KOPT-K1 (cell line): ENCODE results near the gene SDK2.

Source experiments
- H3K27ac ChIP-seq: fragments of 200-600 bp; sonication (generic); 2 replicates; pipeline ENCODE4 v1.5.1; 2016; ENCODE audit warnings: antibody characterized with exemption, mild to moderate bottlenecking, low read depth, low read length; ENCODE audit not compliant: poor library complexity, severe bottlenecking
- H3K36me3 ChIP-seq: fragments of 200-600 bp; sonication (generic); 2 replicates; pipeline ENCODE4 v1.5.1; 2017; ENCODE audit warnings: antibody characterized with exemption, mild to moderate bottlenecking, low read length, moderate library complexity; ENCODE audit not compliant: insufficient read depth
- H3K9me3 ChIP-seq: fragments of 200-600 bp; sonication (generic); 2 replicates; pipeline ENCODE4 v1.5.1; 2017; ENCODE audit warnings: antibody characterized with exemption, low read length, mild to moderate bottlenecking; ENCODE audit not compliant: insufficient read depth, poor library complexity, severe bottlenecking

The SDK2 gene

DNA sequence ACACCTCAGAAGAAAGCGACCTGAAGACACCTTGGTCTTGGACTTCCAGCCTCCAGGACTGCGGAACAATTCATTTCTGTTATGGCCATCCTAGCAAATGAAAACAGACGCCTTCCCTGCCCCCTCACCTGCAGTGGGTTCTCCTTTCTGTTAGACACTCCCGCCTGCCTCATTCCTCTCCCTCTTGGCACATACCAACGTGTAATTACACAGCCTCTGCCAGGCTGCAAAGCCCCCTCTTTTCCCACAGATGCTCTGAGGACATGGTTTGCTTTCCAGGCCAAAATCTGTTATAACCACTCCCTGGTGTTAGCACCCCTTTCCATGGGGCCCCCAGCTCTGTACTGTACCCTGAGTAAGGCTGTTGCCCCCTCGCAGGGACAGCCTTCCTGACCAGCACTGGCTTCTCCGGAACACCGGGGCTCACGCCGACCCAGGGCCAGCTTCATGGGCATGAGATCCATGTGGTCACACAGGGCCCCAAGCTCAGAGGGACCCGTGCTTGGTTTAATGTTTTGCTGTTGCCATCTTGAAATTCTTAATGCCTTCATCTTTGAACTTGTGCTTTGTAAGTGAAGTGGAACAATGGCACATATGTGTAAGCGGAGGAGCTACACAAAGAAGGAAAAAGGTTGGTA, 64.1 kb downstream of the SDK2 start:
- Histone ChIP-seq H3K27ac (no peak overlapping the region), H3K9me3 (no peaks in the 10 kb centered on the region), H3K36me3 (no peaks in the 10 kb centered on the region)

DNA sequence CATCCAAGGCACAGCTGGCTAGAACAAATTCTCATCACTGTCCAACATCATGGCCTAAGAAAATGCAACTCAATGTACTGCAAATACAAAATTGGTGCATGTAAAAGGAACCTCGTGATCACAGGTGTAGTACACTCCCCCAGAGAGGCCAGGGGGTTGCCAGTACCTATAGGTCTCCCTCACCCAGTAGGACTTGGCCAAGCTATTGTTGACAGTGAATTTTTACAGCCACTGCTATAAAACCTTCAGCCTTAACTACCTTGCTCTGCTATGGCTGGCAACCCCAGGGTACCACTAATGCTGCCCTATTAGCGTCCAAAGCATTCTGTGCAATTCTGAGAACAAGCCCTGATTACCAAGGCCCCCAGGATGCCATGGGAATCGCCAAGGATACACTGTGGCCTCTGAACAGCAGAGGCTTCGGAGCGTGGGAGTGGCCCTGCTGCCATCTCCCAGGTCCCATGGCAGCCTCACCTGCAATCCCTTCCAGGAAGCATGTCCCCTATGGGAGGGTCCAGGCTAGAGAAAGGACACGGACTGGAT, 67.6 kb downstream of the SDK2 start:
- Histone ChIP-seq H3K27ac (no peak overlapping the region), H3K9me3 (no peaks in the 10 kb centered on the region), H3K36me3 (no peaks in the 10 kb centered on the region)

DNA sequence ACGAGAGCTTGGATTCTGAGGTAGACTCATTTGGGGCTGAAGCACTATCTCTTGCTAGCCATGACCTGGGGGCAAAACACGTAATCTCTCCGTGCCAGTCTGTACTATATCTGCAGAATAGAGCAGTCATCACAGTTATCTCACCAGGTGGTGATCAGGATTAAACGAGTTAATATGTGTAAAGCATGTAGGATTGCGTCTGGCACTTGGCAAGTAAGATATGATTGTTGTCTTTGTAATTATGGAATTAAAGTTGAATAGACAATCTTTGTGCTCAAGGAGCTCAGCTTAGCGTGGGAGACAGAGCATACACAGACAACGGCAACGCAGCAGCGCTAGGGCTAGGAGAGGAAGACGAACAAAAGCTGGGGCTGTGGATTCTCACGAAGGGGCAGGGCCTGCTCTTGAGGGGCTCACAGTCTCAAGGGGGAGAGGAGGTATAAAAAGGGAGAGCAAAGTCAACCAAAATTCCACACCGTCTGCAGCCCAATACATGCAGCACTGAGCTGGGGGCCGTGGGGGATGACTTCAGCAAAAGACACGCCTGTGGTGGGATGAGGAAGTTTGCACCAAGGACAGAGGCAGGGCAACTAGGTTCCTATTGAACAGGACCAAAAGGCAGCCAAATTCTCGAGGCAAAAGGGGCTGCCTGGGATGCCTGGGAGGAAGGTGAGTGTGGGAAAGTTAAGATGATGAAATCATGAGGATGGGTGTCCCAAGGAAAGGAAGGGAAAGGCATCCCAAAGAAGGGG, 68.6 kb downstream of the SDK2 start:
- Histone ChIP-seq H3K9me3 (no peaks in the 10 kb centered on the region), H3K27ac (no peak overlapping the region), H3K36me3 (no peaks in the 10 kb centered on the region)

DNA sequence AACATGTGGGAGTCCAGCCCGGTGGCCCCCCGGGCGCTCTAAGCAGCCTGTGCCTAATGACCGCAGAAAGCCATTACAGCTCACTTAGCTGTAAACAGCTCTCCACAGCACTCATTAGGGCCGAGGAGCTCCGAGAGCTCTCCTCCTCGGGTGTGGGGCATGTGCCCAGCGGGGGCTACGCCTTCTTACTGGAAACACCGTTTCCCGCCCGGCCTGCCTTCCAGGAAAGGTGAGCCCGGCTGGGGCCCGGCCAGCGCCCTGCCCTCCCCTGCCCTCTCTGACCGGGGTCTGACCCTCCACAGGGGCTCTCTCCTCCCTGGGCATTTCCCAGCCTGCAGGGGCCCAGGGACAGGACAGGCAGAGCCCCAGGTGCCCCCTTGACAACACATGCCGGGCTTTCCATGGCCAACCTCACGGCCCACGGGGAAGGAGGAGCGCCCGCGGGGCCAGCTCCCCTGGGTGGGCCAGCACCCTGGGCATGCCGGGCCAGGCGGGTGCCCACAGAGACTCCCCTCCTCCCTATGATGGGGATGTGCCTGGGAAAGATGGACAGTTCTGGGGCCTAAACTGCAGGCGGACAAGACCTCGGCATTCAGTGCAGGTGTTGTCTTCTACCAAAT, 72.6 kb downstream of the SDK2 start:
- no peaks in the 10 kb centered on the region for H3K36me3 ChIP-seq
- no peak overlapping the region for H3K27ac ChIP-seq
- no peaks in the 10 kb centered on the region for H3K9me3 ChIP-seq

DNA sequence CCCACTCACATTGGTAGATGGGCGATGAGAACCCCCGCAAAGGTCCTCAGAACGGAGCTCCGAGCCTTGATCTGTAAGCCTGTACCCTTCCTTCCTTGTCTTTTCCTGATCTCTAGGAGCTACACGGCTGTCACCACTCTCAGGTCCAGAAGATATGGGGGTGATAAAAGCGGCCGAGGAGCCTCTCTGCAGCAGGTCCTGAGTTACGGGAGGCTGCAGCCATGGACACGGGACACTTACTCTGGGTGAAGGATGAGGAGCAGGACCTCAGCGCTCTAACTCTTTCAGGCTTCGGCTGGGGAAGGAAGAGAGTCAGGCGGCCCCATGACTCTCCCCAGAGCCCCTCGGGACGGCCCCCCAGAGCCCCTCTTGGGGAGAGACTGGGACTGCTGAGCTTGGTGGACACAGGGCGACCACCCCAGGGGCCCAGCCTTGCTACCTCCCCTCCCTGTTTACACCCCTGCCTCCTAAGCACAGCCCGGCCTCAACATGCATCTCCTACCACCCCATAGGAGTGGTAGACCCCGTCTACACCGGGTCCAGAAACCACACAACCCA, 74.4 kb downstream of the SDK2 start:
- Histone ChIP-seq H3K27ac (no peak overlapping the region), H3K9me3 (no peaks in the 10 kb centered on the region), H3K36me3 (no peaks in the 10 kb centered on the region)

DNA sequence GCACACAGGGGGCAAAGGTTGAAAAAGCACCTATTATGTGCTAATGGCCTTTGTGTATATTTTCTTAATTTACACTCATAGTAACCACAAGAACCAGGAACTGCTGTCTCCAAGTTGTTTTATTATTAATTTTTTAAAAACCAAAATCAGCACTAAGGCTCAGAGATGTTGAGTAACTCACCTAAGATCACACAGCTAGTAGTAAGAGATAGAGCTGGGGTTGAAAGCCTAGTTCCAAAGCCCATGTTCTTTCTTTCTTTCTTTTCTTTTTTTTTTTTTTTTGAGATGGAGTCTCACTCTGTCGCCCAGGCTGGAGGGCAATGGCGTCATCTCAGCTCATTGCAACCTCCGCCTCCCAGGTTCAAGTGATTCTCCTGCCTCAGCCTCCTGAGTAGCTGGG, 75.3 kb downstream of the SDK2 start:
- H3K9me3 ChIP-seq = no peaks in the 10 kb centered on the region
- no peaks in the 10 kb centered on the region for H3K36me3 ChIP-seq
- no peak overlapping the region for H3K27ac ChIP-seq

DNA sequence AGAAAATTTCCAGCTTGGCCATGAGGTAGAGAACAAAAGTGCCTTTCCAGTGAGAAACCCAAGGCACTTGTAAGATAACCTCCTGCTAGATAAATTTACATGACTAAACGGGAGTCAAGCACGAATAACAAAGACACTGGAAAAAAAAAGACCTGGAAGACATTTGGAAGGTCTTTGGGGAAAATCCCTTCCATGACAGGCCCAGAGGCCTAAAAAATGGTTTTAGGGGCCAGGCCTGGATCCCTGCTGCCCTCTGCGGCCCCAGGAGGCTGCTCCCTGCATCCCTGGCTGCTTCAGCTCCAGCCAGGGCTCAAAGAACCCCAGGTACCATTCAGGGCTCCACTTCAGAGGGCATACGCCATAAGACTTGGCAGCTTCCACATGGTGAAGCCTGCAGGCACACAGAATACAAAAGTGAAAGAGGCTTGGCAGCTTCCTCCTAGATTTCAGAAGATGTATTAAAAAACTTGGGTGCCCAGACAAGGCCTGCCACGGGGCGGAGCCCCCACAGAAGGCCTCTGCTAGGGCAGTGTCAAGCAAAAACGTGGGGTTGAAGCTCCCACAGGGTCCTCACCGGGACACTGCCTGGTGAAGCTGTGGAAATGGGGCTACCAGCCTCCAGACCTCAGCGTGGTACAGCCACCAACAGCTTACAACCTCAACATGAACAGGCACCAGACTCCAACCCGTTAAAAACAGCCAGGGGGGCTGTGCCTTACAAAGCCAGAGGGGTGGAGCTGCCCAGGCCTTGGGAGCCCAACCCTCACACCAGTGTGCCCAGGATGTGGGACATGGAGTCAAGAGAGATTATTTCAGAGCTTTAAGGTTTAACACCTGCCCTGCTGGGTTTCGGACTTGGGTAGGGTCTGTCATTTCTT, 77.1 kb downstream of the SDK2 start:
- Histone ChIP-seq H3K27ac (peak overlapping the region; percentile 77), H3K36me3 (no peaks in the 10 kb centered on the region), H3K9me3 (no peaks in the 10 kb centered on the region)

DNA sequence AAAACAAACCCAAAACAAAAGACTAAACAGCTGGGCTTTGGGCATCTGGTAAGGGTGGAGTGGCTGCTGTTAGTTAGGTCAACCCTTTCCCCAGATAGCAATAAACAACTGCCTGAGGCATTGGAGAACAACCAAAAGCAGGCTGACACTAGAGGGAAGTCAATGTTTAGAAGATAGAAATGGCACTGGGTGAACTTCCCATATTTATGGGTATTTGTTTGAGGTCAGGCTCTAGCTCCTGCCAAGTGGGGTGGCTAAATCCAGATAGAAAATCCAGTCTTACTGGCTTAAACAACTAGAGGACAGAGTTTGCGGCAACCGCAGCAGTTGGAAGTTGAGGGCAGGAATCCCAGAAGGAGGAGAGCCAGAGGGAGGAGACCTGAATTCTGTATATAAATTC, 79.4 kb downstream of the SDK2 start:
- Histone ChIP-seq H3K27ac (no peak overlapping the region), H3K36me3 (no peaks in the 10 kb centered on the region), H3K9me3 (no peaks in the 10 kb centered on the region)

DNA sequence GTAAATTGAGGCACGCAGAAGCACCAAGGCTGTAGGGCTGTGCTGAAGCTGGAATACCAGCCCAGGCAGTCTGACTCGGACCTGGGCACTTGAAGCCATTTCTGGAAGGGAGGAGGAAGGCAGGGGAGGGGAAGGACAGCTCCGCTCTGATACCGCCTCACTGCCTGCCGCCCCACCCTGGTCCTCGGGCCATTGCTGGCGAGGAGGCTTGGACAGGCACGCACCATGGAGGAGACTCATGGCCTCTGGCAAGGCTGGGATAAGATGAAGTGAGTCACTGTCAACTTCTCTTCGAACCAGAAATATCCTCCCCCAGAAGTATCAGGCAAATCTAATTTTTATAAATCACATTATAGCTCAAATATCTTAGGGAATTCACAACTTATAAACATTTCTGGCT, 81.3 kb downstream of the SDK2 start:
- no peak overlapping the region for H3K27ac ChIP-seq
- H3K36me3 ChIP-seq = no peaks in the 10 kb centered on the region
- H3K9me3 ChIP-seq = no peaks in the 10 kb centered on the region

DNA sequence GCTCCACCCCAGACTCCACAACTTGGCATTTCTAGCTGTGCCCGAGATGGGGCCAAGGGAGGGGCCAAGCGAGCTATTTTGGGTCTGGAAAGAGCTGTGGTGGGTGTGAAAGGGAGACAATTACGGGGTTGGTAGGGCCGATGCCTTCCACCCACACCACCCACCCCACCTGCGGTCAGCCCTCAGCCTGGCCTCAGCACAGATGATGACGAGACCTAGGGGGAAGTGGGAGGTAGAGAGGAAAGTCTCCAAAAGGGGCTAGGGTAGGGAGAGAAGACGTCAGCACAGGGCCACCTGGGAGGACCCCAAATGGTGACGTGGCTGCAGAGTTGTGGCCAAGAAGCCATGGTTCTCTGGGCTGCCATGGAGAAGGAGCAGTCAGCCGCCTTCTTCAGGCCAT, 83.1 kb downstream of the SDK2 start:
- Histone ChIP-seq H3K9me3 (no peaks in the 10 kb centered on the region), H3K27ac (no peak overlapping the region)

DNA sequence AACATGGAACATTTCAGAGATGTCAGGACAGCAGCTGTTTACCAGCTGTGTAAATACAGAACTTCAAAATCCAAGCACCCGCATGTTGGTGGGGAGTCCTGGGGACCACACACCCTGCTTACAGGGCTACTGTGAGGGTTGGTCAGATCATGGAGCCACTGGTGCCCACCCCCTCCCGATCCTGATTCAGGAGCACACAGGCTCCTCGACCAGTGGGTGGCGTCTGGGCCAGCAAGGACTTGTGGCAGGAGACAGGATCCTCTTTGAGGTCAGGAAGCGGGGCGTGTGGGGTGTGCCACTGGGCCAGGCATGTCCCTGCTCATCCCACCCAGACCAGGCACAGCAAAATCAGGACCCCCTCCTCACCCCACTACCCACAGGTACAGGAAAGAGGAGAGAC, 83.6 kb downstream of the SDK2 start:
- Histone ChIP-seq H3K9me3 (no peaks in the 10 kb centered on the region), H3K36me3 (no peaks in the 10 kb centered on the region), H3K27ac (no peak overlapping the region)

More for the DNA sequence above, 83.1 kb downstream of the SDK2 start:
- H3K36me3 ChIP-seq = no peaks in the 10 kb centered on the region

DNA sequence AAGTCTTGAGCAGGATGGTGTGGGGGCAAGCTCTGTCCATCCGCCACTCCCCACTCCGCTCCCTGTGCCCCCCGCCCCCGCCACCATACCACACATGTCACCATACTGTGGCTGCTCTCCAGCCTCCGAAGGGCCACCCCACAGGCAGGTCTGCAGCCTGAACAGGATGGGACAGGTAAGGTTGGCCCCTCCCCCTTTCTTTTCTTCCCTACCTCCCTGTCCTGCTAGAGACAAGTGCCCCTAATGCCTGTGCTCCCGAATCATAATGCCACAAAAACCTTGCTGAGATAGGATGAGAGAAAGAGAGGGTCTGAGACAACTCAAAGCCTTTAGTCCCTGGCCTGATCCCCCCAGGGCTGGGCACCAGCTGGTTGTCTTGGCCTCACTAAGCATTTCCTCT, 84.7 kb downstream of the SDK2 start:
- no peaks in the 10 kb centered on the region for H3K36me3 ChIP-seq
- no peaks in the 10 kb centered on the region for H3K9me3 ChIP-seq
- no peak overlapping the region for H3K27ac ChIP-seq

DNA sequence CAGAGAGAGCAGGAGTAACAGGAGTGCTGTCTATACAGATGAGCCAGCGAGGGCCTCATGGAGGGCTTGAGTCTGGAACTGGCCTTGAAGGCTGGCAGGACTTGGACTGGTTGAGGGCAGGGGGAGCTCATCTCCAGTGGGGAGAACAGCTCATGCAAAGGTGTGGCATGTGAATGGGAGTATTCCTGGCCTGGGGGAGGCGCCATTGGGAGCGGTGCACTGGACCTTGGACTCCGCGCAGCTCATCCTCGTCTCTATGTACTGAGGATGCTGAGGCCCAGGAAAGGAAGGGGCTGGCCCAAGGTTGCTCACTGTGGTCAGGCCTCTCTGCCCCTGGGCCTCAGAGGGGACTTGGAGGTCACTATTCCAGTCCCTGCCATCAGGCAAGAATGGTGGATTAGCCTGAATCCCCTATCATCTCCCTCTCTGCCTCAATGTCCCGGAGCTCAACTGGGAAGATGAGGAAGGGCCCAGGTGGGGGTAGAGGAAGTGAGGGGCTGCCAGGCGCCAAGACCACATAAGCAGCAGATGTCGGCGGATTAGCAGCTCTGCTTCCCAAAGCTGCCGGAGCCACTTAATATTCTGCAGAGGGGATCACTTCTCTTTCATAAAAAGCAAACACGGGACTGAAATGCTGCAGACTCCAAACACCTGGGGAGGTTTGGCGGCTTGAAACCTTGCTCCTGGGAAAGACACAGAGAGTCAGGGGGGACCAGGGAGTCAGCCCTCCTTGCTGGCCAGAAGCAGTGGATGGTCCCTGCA, 88.9 kb downstream of the SDK2 start:
- Histone ChIP-seq H3K36me3 (no peaks in the 10 kb centered on the region), H3K9me3 (no peaks in the 10 kb centered on the region), H3K27ac (no peak overlapping the region)

DNA sequence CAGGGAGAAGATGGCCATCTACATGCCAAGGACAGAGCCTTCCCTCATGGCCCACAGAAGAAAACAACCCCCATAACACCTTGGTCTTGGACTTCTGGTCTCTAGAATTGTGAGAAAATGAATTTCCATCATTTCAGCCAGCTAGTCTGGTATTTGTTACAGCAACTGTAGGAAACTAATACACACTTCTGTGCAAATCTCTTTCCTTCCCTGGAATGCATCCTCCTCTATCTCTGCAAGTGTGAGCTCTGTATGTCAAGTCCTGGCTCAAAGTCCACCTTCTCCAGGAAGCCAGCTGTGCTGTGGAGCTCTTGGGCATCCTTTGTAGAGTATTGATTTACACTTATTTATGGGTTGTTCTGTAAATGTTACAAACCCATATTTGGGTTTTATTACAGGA, 89.7 kb downstream of the SDK2 start:
- Histone ChIP-seq H3K36me3 (no peaks in the 10 kb centered on the region), H3K27ac (no peak overlapping the region), H3K9me3 (no peaks in the 10 kb centered on the region)
